GM19035 (cell line): ENCODE results near the gene ARID5A.
"Not testable (repeated sequence)": the region's sequence is repeated elsewhere in the genome, so short reads cannot be mapped to it uniquely, and the experiment has no call there.

Experiments used
- ATAC-seq: cut with Tn5 transposase; IDR thresholded peaks from one replicate; pipeline ENCODE4 v1.9.1; 2021; ENCODE audit not compliant: unreplicated experiment

Gene ARID5A

GRCh38 chr2:96536445-96537065 lies at the start of gene ARID5A:
Gene ARID5A (plus strand): TSS chr2:96536752. CDS start chr2:96536827, 75 bp downstream.
- ATAC-seq = peak; percentile 47

GRCh38 chr2:96489261-96489660 lies 47.3 kb upstream of the ARID5A start:
- ATAC-seq = no peak

- ATAC-seq = no peak
Measured at GRCh38 chr2:96489663-96490062, 46.9 kb upstream of the ARID5A start.

GRCh38 chr2:96491860-96492497 lies 44.6 kb upstream of the ARID5A start:
- ATAC-seq = no peak

- no peak for ATAC-seq
Measured at GRCh38 chr2:96493072-96493471, 43.5 kb upstream of the ARID5A start.

- ATAC-seq = no peak
Measured at GRCh38 chr2:96494188-96494587, 42.4 kb upstream of the ARID5A start.

GRCh38 chr2:96495982-96496629 lies 40.4 kb upstream of the ARID5A start:
- no peak for ATAC-seq

- no peak for ATAC-seq
Measured at GRCh38 chr2:96498021-96498431, 38.5 kb upstream of the ARID5A start.

- ATAC-seq = not testable (repeated sequence)
Measured at GRCh38 chr2:96498611-96499010, 37.9 kb upstream of the ARID5A start.

GRCh38 chr2:96499061-96499960 lies 37.2 kb upstream of the ARID5A start:
- no peak for ATAC-seq

GRCh38 chr2:96500385-96501066 lies 36.0 kb upstream of the ARID5A start:
- no peak for ATAC-seq

- no peak for ATAC-seq
Measured at GRCh38 chr2:96501471-96501874, 35.1 kb upstream of the ARID5A start.

- no peak for ATAC-seq
Measured at GRCh38 chr2:96501886-96502810, 34.4 kb upstream of the ARID5A start.

- no peak for ATAC-seq
Measured at GRCh38 chr2:96502891-96503636, 33.5 kb upstream of the ARID5A start.

GRCh38 chr2:96503637-96504243 lies 32.8 kb upstream of the ARID5A start:
- no peak for ATAC-seq

- no peak for ATAC-seq
Measured at GRCh38 chr2:96505231-96505889, 31.2 kb upstream of the ARID5A start, which contains the start of gene NEURL3. Gene NEURL3 (minus strand): TSS chr2:96505357. CDS start chr2:96505286, 71 bp downstream.

GRCh38 chr2:96506016-96506906 lies 30.3 kb upstream of the ARID5A start:
- no peak for ATAC-seq
